ENCODE results near the gene KRTCAP2.

The KRTCAP2 gene

GRCh38 chr1:155199792-155200191 lies 26.7 kb upstream of the KRTCAP2 start:
- Histone ChIP-seq H3K36me3 (ENCODE audit: control insufficient read depth in 4 of 4, insufficient read depth in 4 of 4, low read length in 3 of 4) (peaks cover 0 to 51% (median 4%) of the 10 kb centered on the region in 4 experiments), H3K27ac (ENCODE audit: insufficient read depth in 1 of 2, low read depth in 1 of 2, low read length in 2 of 2, poor library complexity in 1 of 2, severe bottlenecking in 2 of 2) (no peak overlapping the region), H3K9me3 (ENCODE audit: control extremely low read depth in 1 of 5, control insufficient read depth in 4 of 5, insufficient read depth in 2 of 5, low read depth in 1 of 5, low read length in 4 of 5) (no peaks in the 10 kb centered on the region), H3K27me3 (replicated peaks in 2 of 5; ENCODE audit: control insufficient read depth in 4 of 5, insufficient read depth in 5 of 5, low read length in 4 of 5) (no peaks in the 10 kb centered on the region), H3K4me3 (ENCODE audit: control insufficient read depth in 1 of 7, extremely low read depth in 1 of 7, insufficient read depth in 4 of 7, low read depth in 2 of 7, low read length in 6 of 7) (no peak overlapping the region), H3K4me1 (ENCODE audit: control extremely low read depth in 1 of 4, control insufficient read depth in 4 of 4, insufficient read depth in 4 of 4, low read length in 3 of 4) (peaks cover 0 to 7% (median 6%) of the 10 kb centered on the region in 4 experiments)
- ChIA-PET CTCF (no interaction called here), POLR2A (no interaction called here)
- WGBS (ENCODE audit: insufficient coverage): 95% methylated on average over 2 of the region's 4 CpGs
- no peak for DNase-seq

- Histone ChIP-seq H3K36me3 (ENCODE audit: control insufficient read depth in 4 of 4, insufficient read depth in 4 of 4, low read length in 3 of 4) (peaks cover 0 to 48% (median 4%) of the 10 kb centered on the region in 4 experiments), H3K9me3 (ENCODE audit: control extremely low read depth in 1 of 5, control insufficient read depth in 4 of 5, insufficient read depth in 2 of 5, low read depth in 1 of 5, low read length in 4 of 5) (no peaks in the 10 kb centered on the region), H3K4me3 (ENCODE audit: control insufficient read depth in 1 of 7, extremely low read depth in 1 of 7, insufficient read depth in 4 of 7, low read depth in 2 of 7, low read length in 6 of 7) (no peak overlapping the region), H3K27ac (ENCODE audit: insufficient read depth in 1 of 2, low read depth in 1 of 2, low read length in 2 of 2, poor library complexity in 1 of 2, severe bottlenecking in 2 of 2) (no peak overlapping the region), H3K4me1 (ENCODE audit: control extremely low read depth in 1 of 4, control insufficient read depth in 4 of 4, insufficient read depth in 4 of 4, low read length in 3 of 4) (peaks cover 0 to 18% (median 17%) of the 10 kb centered on the region in 4 experiments), H3K27me3 (replicated peaks in 2 of 5; ENCODE audit: control insufficient read depth in 4 of 5, insufficient read depth in 5 of 5, low read length in 4 of 5) (no peaks in the 10 kb centered on the region)
- 100% methylated on average over 2 of the region's 3 CpGs for WGBS (ENCODE audit: insufficient coverage)
- POLR2A ChIA-PET: no interaction called here
- CTCF ChIA-PET: no interaction called here
- no peak for DNase-seq
These were observed 25.4 kb upstream of the KRTCAP2 start for GRCh38 chr1:155198547-155198906.

- CTCF ChIA-PET: interaction anchor here (6.4 kb wide), 1 partner anchor 21 kb away, joined by 130 read pairs; the partner anchor contains the start of genes KRTCAP2 and TRIM46
- POLR2A ChIA-PET: interaction anchor here (1.3 kb wide), 1 partner anchor 10 kb away, joined by 3 read pairs; the partner anchor contains the start of gene THBS3
- peaks cover 0 to 48% (median 4%) of the 10 kb centered on the region in 4 experiments for H3K36me3 ChIP-seq (ENCODE audit: control insufficient read depth in 4 of 4, insufficient read depth in 4 of 4, low read length in 3 of 4)
These were observed 24.9 kb upstream of the KRTCAP2 start for GRCh38 chr1:155197901-155198546.

GRCh38 chr1:155196893-155197638 lies 24.0 kb upstream of the KRTCAP2 start:
- POLR2A ChIA-PET: interaction anchor here (1.3 kb wide), 1 partner anchor 10 kb away, joined by 3 read pairs; the partner anchor contains the start of gene THBS3
- Histone ChIP-seq H3K27me3 (replicated peaks in 2 of 5; ENCODE audit: control insufficient read depth in 4 of 5, insufficient read depth in 5 of 5, low read length in 4 of 5) (no peaks in the 10 kb centered on the region), H3K9me3 (ENCODE audit: control extremely low read depth in 1 of 5, control insufficient read depth in 4 of 5, insufficient read depth in 2 of 5, low read depth in 1 of 5, low read length in 4 of 5) (no peaks in the 10 kb centered on the region), H3K36me3 (ENCODE audit: control insufficient read depth in 4 of 4, insufficient read depth in 4 of 4, low read length in 3 of 4) (peaks cover 0 to 44% (median 4%) of the 10 kb centered on the region in 4 experiments), H3K4me1 (ENCODE audit: control extremely low read depth in 1 of 4, control insufficient read depth in 4 of 4, insufficient read depth in 4 of 4, low read length in 3 of 4) (peaks cover 0 to 32% (median 31%) of the 10 kb centered on the region in 4 experiments), H3K4me3 (ENCODE audit: control insufficient read depth in 1 of 7, extremely low read depth in 1 of 7, insufficient read depth in 4 of 7, low read depth in 2 of 7, low read length in 6 of 7) (no peak overlapping the region), H3K27ac (ENCODE audit: insufficient read depth in 1 of 2, low read depth in 1 of 2, low read length in 2 of 2, poor library complexity in 1 of 2, severe bottlenecking in 2 of 2) (no peak overlapping the region)
- DNase-seq: no peak
- CTCF ChIA-PET: interaction anchor here (5.8 to 6.4 kb wide), 2 partner anchors 10 to 20 kb away, joined by 56 to 130 read pairs; partner anchors contain the start of genes KRTCAP2, MTX1, THBS3 and TRIM46
- WGBS (ENCODE audit: insufficient coverage): 94% methylated on average over 16 of the region's 20 CpGs

More at GRCh38 chr1:155197901-155198546, 24.9 kb upstream of the KRTCAP2 start:
- no peaks in the 10 kb centered on the region for H3K9me3 ChIP-seq (ENCODE audit: control extremely low read depth in 1 of 5, control insufficient read depth in 4 of 5, insufficient read depth in 2 of 5, low read depth in 1 of 5, low read length in 4 of 5)
- WGBS (ENCODE audit: insufficient coverage): 99% methylated on average over 11 of the region's 15 CpGs
- H3K4me1 ChIP-seq (ENCODE audit: control extremely low read depth in 1 of 4, control insufficient read depth in 4 of 4, insufficient read depth in 4 of 4, low read length in 3 of 4): peaks cover 0 to 23% (median 22%) of the 10 kb centered on the region in 4 experiments
- DNase-seq: no peak
- no peak overlapping the region for H3K4me3 ChIP-seq (ENCODE audit: control insufficient read depth in 1 of 7, extremely low read depth in 1 of 7, insufficient read depth in 4 of 7, low read depth in 2 of 7, low read length in 6 of 7)
- no peak overlapping the region for H3K27ac ChIP-seq (ENCODE audit: insufficient read depth in 1 of 2, low read depth in 1 of 2, low read length in 2 of 2, poor library complexity in 1 of 2, severe bottlenecking in 2 of 2)
- H3K27me3 ChIP-seq (replicated peaks in 2 of 5; ENCODE audit: control insufficient read depth in 4 of 5, insufficient read depth in 5 of 5, low read length in 4 of 5): no peaks in the 10 kb centered on the region

- H3K27ac ChIP-seq (ENCODE audit: insufficient read depth in 1 of 2, low read depth in 1 of 2, low read length in 2 of 2, poor library complexity in 1 of 2, severe bottlenecking in 2 of 2): no peak overlapping the region
- 85% methylated on average over 4 of the region's 6 CpGs for WGBS (ENCODE audit: insufficient coverage)
- H3K36me3 ChIP-seq (ENCODE audit: control insufficient read depth in 4 of 4, insufficient read depth in 4 of 4, low read length in 3 of 4): peaks cover 0 to 38% (median 1%) of the 10 kb centered on the region in 4 experiments
- no peaks in the 10 kb centered on the region for H3K27me3 ChIP-seq (replicated peaks in 2 of 5; ENCODE audit: control insufficient read depth in 4 of 5, insufficient read depth in 5 of 5, low read length in 4 of 5)
- peaks cover 0 to 35% (median 32%) of the 10 kb centered on the region in 4 experiments for H3K4me1 ChIP-seq (ENCODE audit: control extremely low read depth in 1 of 4, control insufficient read depth in 4 of 4, insufficient read depth in 4 of 4, low read length in 3 of 4)
- H3K9me3 ChIP-seq (ENCODE audit: control extremely low read depth in 1 of 5, control insufficient read depth in 4 of 5, insufficient read depth in 2 of 5, low read depth in 1 of 5, low read length in 4 of 5): no peaks in the 10 kb centered on the region
- no peak overlapping the region for H3K4me3 ChIP-seq (ENCODE audit: control insufficient read depth in 1 of 7, extremely low read depth in 1 of 7, insufficient read depth in 4 of 7, low read depth in 2 of 7, low read length in 6 of 7)
- no peak for DNase-seq
- POLR2A ChIA-PET: no interaction called here
- CTCF ChIA-PET: interaction anchor here (0.9 to 6.4 kb wide), 6 partner anchors 10 to 54 kb away, joined by 3 to 130 read pairs (median 4); partner anchors contain the start of genes KRTCAP2, MTX1, THBS3 and TRIM46
These were observed 23.2 kb upstream of the KRTCAP2 start for GRCh38 chr1:155196103-155196892.

GRCh38 chr1:155195201-155196102 lies 22.3 kb upstream of the KRTCAP2 start:
- ChIA-PET POLR2A (no interaction called here), CTCF (interaction anchor here (0.9 to 6.4 kb wide), 7 partner anchors 11 to 72 kb away, joined by 3 to 130 read pairs (median 4); partner anchors contain the start of genes KRTCAP2, MTX1, THBS3 and TRIM46)
- Histone ChIP-seq H3K36me3 (ENCODE audit: control insufficient read depth in 4 of 4, insufficient read depth in 4 of 4, low read length in 3 of 4) (peaks cover 0 to 31% (median 0%) of the 10 kb centered on the region in 4 experiments), H3K27me3 (replicated peaks in 2 of 5; ENCODE audit: control insufficient read depth in 4 of 5, insufficient read depth in 5 of 5, low read length in 4 of 5) (no peaks in the 10 kb centered on the region), H3K4me3 (ENCODE audit: control insufficient read depth in 1 of 7, extremely low read depth in 1 of 7, insufficient read depth in 4 of 7, low read depth in 2 of 7, low read length in 6 of 7) (peak overlapping the region in 5 of 7 experiments; percentile 11 to 86 (median 68)), H3K4me1 (ENCODE audit: control extremely low read depth in 1 of 4, control insufficient read depth in 4 of 4, insufficient read depth in 4 of 4, low read length in 3 of 4) (peaks cover 0 to 35% (median 32%) of the 10 kb centered on the region in 4 experiments), H3K27ac (ENCODE audit: insufficient read depth in 1 of 2, low read depth in 1 of 2, low read length in 2 of 2, poor library complexity in 1 of 2, severe bottlenecking in 2 of 2) (no peak overlapping the region), H3K9me3 (ENCODE audit: control extremely low read depth in 1 of 5, control insufficient read depth in 4 of 5, insufficient read depth in 2 of 5, low read depth in 1 of 5, low read length in 4 of 5) (no peaks in the 10 kb centered on the region)
- 75% methylated on average over 8 of the region's 27 CpGs for WGBS (ENCODE audit: insufficient coverage)
- no peak for DNase-seq

All from common myeloid progenitor, CD34-positive (primary cell).